GM19238 (cell line): Measurements from ENCODE around the gene H3-3A.

Experiments
- DNase-seq: peaks from one replicate; pipeline ENCODE4 v3.0.0; 2011; ENCODE audit warnings: low spot score; ENCODE audit not compliant: insufficient read length

Gene H3-3A

GRCh38 chr1:226062558-226063223 lies at the start of gene H3-3A:
H3-3A (plus strand) TSS chr1:226062716; CDS start chr1:226064352, 1,636 bp downstream.
- peak; percentile 88 for DNase-seq

- no peak for DNase-seq
Observed at GRCh38 chr1:226017070-226017469, 45.4 kb upstream of the H3-3A start.

- DNase-seq, result no peak
Observed at GRCh38 chr1:226019572-226019971, 42.9 kb upstream of the H3-3A start.

GRCh38 chr1:226021401-226021800 lies 41.1 kb upstream of the H3-3A start:
- DNase-seq, result no peak

- DNase-seq, result no peak
Observed at GRCh38 chr1:226021801-226022200, 40.7 kb upstream of the H3-3A start.

- no peak for DNase-seq
Observed at GRCh38 chr1:226023735-226024134, 38.8 kb upstream of the H3-3A start.

- no peak for DNase-seq
Observed at GRCh38 chr1:226026833-226027232, 35.7 kb upstream of the H3-3A start.

GRCh38 chr1:226027538-226028217 lies 34.8 kb upstream of the H3-3A start:
- DNase-seq, result no peak

- DNase-seq, result peak; percentile 58
Observed at GRCh38 chr1:226029093-226029496, 33.4 kb upstream of the H3-3A start.

GRCh38 chr1:226029568-226030225 lies 32.8 kb upstream of the H3-3A start:
- no peak for DNase-seq

GRCh38 chr1:226033582-226033981 lies 28.9 kb upstream of the H3-3A start:
- no peak for DNase-seq

GRCh38 chr1:226033991-226034390 lies 28.5 kb upstream of the H3-3A start:
- DNase-seq, result no peak

- no peak for DNase-seq
Observed at GRCh38 chr1:226034482-226034881, 28.0 kb upstream of the H3-3A start.

- DNase-seq, result no peak
Observed at GRCh38 chr1:226035915-226036314, 26.6 kb upstream of the H3-3A start.

- DNase-seq, result no peak
Observed at GRCh38 chr1:226038661-226039060, 23.9 kb upstream of the H3-3A start.

GRCh38 chr1:226041419-226041818 lies 21.1 kb upstream of the H3-3A start:
- DNase-seq, result no peak

- no peak for DNase-seq
Observed at GRCh38 chr1:226044514-226045101, 17.9 kb upstream of the H3-3A start.

GRCh38 chr1:226046240-226046639 lies 16.3 kb upstream of the H3-3A start:
- no peak for DNase-seq

- DNase-seq, result no peak
Observed at GRCh38 chr1:226047495-226047894, 15.0 kb upstream of the H3-3A start.

- no peak for DNase-seq
Observed at GRCh38 chr1:226048886-226049285, 13.6 kb upstream of the H3-3A start.

- no peak for DNase-seq
Observed at GRCh38 chr1:226050133-226050532, 12.4 kb upstream of the H3-3A start.

GRCh38 chr1:226051365-226051764 lies 11.2 kb upstream of the H3-3A start:
- DNase-seq, result no peak
